Skeletal muscle tissue (tissue), 4 donors: Measurements from ENCODE around the gene CARD14. TPM values are rescaled to one million over a fixed set of nuclear protein-coding genes. Genes with fewer than 3 reads are reported as not detected.
A peak's percentile ranks its signal among the peaks of the same experiment; 100 is the strongest.

Experiments used
- H3K27ac ChIP-seq: one replicate; pipeline ENCODE4 v1.7.0; 2013; ENCODE audit warnings: mild to moderate bottlenecking, low read depth, low read length, inconsistent platforms
- H3K27me3 ChIP-seq, 3 donors: one replicate each; pipeline ENCODE4 v1.7.0; 2013; ENCODE audit warnings: low read length in 3 of 3; ENCODE audit not compliant: control insufficient read depth in 3 of 3, insufficient read depth in 3 of 3
- H3K36me3 ChIP-seq, 3 donors: one replicate each; pipeline ENCODE4 v1.7.0; 2013; ENCODE audit warnings: low read length in 3 of 3; ENCODE audit not compliant: control insufficient read depth in 3 of 3, insufficient read depth in 3 of 3
- H3K4me1 ChIP-seq, 3 donors: one replicate each; pipeline ENCODE4 v1.7.0; 2013; ENCODE audit warnings: low read length in 3 of 3, mild to moderate bottlenecking in 3 of 3; ENCODE audit not compliant: control insufficient read depth in 3 of 3, insufficient read depth in 3 of 3
- H3K4me3 ChIP-seq, 3 donors: one replicate each; pipeline ENCODE4 v1.7.0; 2013; ENCODE audit warnings: low read length in 3 of 3
- H3K9ac ChIP-seq, 3 donors: one replicate each; pipeline ENCODE4 v1.7.0; 2013; ENCODE audit warnings: low read length in 3 of 3, mild to moderate bottlenecking in 3 of 3, moderate library complexity in 2 of 3, low read depth in 1 of 3
- H3K9me3 ChIP-seq, 3 donors: one replicate each; pipeline ENCODE4 v1.7.0; 2013; ENCODE audit warnings: low read length in 3 of 3; ENCODE audit not compliant: control insufficient read depth in 3 of 3
- total RNA-seq: library from RNA; depleted of rRNA; stranded (reverse); fragments of >200 nt; gene quantifications from one replicate; pipeline ENCODE4 v1.2.3, GENCODE V29; 2014
- donor health status: Osteomylitis.

CARD14 gene
- total RNA-seq, 1 donor from 2014 or later: 0.52 TPM

GRCh38 chr17:80132906-80133625 lies 36.8 kb upstream of the CARD14 start:
- Histone ChIP-seq H3K9me3 (no peaks in the 10 kb centered on the region), H3K9ac (no peak overlapping the region), H3K27ac (no peak overlapping the region), H3K4me3 (no peak overlapping the region), H3K27me3 (no peaks in the 10 kb centered on the region), H3K36me3 (peaks cover 39 to 47% (median 45%) of the 10 kb centered on the region in 3 donors), H3K4me1 (no peaks in the 10 kb centered on the region)

DNA sequence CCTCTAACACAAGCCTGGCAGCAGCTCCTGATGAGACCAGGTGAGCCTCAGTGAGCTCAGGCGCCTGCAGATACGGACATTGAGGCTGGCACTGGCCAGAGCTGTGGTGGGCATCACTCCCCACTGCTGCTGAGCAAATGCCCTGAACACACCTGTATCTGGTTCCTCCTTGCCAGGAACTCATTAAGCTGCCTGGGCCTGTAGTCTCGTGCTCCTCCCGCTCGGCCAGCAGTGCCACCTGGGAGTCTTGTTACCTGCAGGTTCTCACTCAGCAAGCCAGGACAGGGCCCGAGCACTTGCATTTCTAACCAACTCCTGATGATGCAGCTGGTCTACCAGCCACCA lies 36.2 kb upstream of the CARD14 start:
- Histone ChIP-seq H3K27ac (no peak overlapping the region), H3K9me3 (no peaks in the 10 kb centered on the region), H3K36me3 (peaks cover 44 to 52% (median 50%) of the 10 kb centered on the region in 3 donors), H3K9ac (no peak overlapping the region), H3K4me3 (no peak overlapping the region), H3K27me3 (no peaks in the 10 kb centered on the region), H3K4me1 (no peaks in the 10 kb centered on the region)

GRCh38 chr17:80137131-80137530 lies 32.7 kb upstream of the CARD14 start:
- H3K27me3 ChIP-seq: no peaks in the 10 kb centered on the region
- no peak overlapping the region for H3K4me3 ChIP-seq
- no peak overlapping the region for H3K9ac ChIP-seq
- no peaks in the 10 kb centered on the region for H3K4me1 ChIP-seq
- H3K9me3 ChIP-seq: no peaks in the 10 kb centered on the region
- peaks cover 67 to 83% (median 79%) of the 10 kb centered on the region in 3 donors for H3K36me3 ChIP-seq
- H3K27ac ChIP-seq: no peak overlapping the region

GRCh38 chr17:80138856-80139426 lies 30.9 kb upstream of the CARD14 start:
- no peaks in the 10 kb centered on the region for H3K9me3 ChIP-seq
- no peak overlapping the region for H3K27ac ChIP-seq
- H3K4me1 ChIP-seq: no peaks in the 10 kb centered on the region
- no peak overlapping the region for H3K4me3 ChIP-seq
- H3K27me3 ChIP-seq: no peaks in the 10 kb centered on the region
- no peak overlapping the region for H3K9ac ChIP-seq
- H3K36me3 ChIP-seq: peaks cover 74 to 87% (median 82%) of the 10 kb centered on the region in 3 donors

GRCh38 chr17:80141463-80142165 lies 28.2 kb upstream of the CARD14 start:
- peaks cover 12 to 19% (median 13%) of the 10 kb centered on the region in 3 donors for H3K4me1 ChIP-seq
- no peaks in the 10 kb centered on the region for H3K9me3 ChIP-seq
- no peaks in the 10 kb centered on the region for H3K27me3 ChIP-seq
- H3K4me3 ChIP-seq: no peak overlapping the region
- H3K36me3 ChIP-seq: peaks cover 59 to 68% (median 67%) of the 10 kb centered on the region in 3 donors
- no peak overlapping the region for H3K27ac ChIP-seq
- no peak overlapping the region for H3K9ac ChIP-seq

GRCh38 chr17:80142929-80143328 lies 26.9 kb upstream of the CARD14 start:
- Histone ChIP-seq H3K9me3 (no peaks in the 10 kb centered on the region), H3K36me3 (peaks cover 47 to 55% (median 53%) of the 10 kb centered on the region in 3 donors), H3K4me1 (peaks cover 12 to 21% (median 14%) of the 10 kb centered on the region in 3 donors), H3K9ac (no peak overlapping the region), H3K4me3 (no peak overlapping the region), H3K27me3 (no peaks in the 10 kb centered on the region), H3K27ac (no peak overlapping the region)

GRCh38 chr17:80145076-80146075 lies 24.5 kb upstream of the CARD14 start:
- Histone ChIP-seq H3K36me3 (peaks cover 28 to 33% (median 29%) of the 10 kb centered on the region in 3 donors), H3K4me3 (peak overlapping the region; percentile 87 to 95 (median 92)), H3K27ac (no peak overlapping the region), H3K4me1 (peaks cover 16 to 25% (median 18%) of the 10 kb centered on the region in 3 donors), H3K9me3 (no peaks in the 10 kb centered on the region), H3K9ac (peak overlapping the region; percentile 88 to 93 (median 90)), H3K27me3 (no peaks in the 10 kb centered on the region)

GRCh38 chr17:80146121-80147034 lies 23.5 kb upstream of the CARD14 start:
- Histone ChIP-seq H3K36me3 (peaks cover 25% of the 10 kb centered on the region in 3 donors), H3K9ac (peak overlapping the region; percentile 88 to 93 (median 90)), H3K4me1 (peaks cover 16 to 25% (median 18%) of the 10 kb centered on the region in 3 donors), H3K9me3 (no peaks in the 10 kb centered on the region), H3K4me3 (peak overlapping the region; percentile 87 to 95 (median 92)), H3K27me3 (no peaks in the 10 kb centered on the region), H3K27ac (peak overlapping the region; percentile 93)
